ENCODE measurements around the gene LRP2BP.
"Not testable (repeated sequence)": the region's sequence is repeated elsewhere in the genome, so short reads cannot be mapped to it uniquely, and the experiment has no call there.

LRP2BP gene

DNA sequence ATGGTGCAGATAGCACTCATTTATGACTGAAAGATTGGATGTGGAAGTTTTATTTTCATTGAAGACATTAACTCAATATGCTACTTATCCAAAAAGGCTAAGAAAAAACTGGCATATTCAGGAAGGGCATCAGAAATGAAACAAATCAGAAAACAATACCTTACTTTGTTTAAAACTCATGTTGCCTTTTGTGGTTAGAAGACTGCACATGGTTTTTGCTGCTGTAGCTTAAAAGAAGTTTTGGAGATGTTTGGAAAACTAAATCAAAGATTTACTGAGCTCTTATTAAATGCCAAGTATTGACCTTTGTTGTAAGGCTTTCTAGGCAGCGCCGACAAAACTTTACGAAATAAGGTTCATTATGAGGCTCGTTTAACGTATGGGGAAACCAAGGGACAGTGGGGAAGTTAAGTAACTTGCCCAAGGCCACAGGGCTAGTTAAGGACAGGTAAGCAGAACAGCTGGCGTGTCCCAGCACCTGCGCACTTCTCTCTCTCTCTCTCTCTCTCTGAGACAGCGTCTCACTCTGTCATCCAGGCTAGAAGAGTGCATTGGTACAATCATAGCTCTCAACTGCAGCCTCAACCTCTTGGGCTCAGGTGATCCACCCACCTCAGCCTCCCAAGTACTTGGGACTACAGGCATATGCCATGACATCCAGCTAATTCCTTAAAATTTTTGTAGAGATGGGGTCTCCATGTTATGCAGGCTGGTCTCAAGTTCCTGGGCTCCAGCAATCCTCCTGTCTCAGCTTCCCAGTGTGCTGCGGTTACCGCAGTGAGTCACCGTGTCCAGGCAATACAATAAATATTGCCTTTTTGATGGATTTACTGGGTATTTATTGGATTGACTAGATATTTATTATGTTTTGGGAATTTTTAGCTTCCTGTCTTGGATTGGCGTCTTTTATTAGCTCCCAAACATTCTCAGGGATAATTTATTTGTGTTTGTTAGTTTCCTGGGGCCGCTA, 16.1 kb downstream of the LRP2BP start:
- Histone ChIP-seq H3K9me3 (ENCODE audit: control insufficient read depth, low read length) (no peaks in the 10 kb centered on the region), H3K4me3 (ENCODE audit: extremely low read depth, insufficient read depth, low read length, poor library complexity, severe bottlenecking) (no peak overlapping the region), H3K4me1 (ENCODE audit: control insufficient read depth, insufficient read depth, low read length, poor library complexity, severe bottlenecking) (no peaks in the 10 kb centered on the region), H3K27ac (ENCODE audit: low read depth, low read length, severe bottlenecking) (no peak overlapping the region), H3K36me3 (ENCODE audit: control insufficient read depth, insufficient read depth, low read length) (peaks cover 5% of the 10 kb centered on the region)
- WGBS, 2 experiments (ENCODE audit: insufficient coverage in 2 of 2), result 92 to 96% methylated on average over 10 of the region's 13 CpGs

DNA sequence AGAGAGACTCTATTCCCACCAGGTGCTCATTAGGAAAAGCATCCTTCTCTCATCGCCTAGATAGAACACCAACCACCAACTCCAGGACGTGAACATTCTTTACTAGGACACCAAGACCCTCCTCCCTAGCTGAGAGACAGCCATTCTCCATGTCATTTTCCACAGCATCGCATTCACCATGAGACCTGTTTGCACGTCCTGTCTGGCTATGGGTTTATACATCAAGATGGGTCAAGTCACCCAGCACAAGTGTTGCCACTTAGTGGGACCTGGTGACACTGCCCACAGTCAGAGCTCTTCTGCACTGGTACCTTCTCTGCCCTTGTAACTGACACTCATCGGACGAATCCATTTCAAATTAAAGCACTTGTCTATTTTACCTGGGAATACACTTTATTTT, 17.5 kb downstream of the LRP2BP start:
- 94 to 96% methylated on average over 4 of the region's 6 CpGs for WGBS, 2 experiments (ENCODE audit: insufficient coverage in 2 of 2)
- Histone ChIP-seq H3K9me3 (ENCODE audit: control insufficient read depth, low read length) (no peaks in the 10 kb centered on the region), H3K27ac (ENCODE audit: low read depth, low read length, severe bottlenecking) (no peak overlapping the region), H3K4me3 (ENCODE audit: extremely low read depth, insufficient read depth, low read length, poor library complexity, severe bottlenecking) (no peak overlapping the region), H3K36me3 (ENCODE audit: control insufficient read depth, insufficient read depth, low read length) (peaks cover 5% of the 10 kb centered on the region), H3K4me1 (ENCODE audit: control insufficient read depth, insufficient read depth, low read length, poor library complexity, severe bottlenecking) (no peaks in the 10 kb centered on the region)

DNA sequence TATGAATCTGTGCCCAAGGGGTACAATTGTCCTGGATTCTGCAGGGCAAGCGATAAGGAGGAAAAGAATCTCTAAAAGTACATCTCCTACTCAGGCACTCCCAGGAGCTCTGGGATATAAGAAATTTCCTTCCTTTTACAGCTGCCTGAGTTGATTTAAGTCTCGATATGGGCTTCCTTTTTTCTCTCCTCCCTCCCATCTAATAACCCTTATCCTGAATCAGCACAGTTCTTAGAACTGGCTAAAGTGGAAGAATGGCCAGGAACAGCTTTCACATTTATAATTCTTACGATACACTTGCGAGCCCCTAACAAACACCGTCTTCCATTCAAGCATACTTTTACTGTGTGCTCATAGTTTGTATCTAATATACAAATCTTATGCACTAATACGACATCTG, 21.2 kb downstream of the LRP2BP start:
- H3K4me1 ChIP-seq (ENCODE audit: control insufficient read depth, insufficient read depth, low read length, poor library complexity, severe bottlenecking), result no peaks in the 10 kb centered on the region
- H3K4me3 ChIP-seq (ENCODE audit: extremely low read depth, insufficient read depth, low read length, poor library complexity, severe bottlenecking), result no peak overlapping the region
- peaks cover 16% of the 10 kb centered on the region for H3K36me3 ChIP-seq (ENCODE audit: control insufficient read depth, insufficient read depth, low read length)
- H3K9me3 ChIP-seq (ENCODE audit: control insufficient read depth, low read length), result no peaks in the 10 kb centered on the region
- 100% methylated on average over 1 to 2 of the region's 6 CpGs for WGBS, 2 experiments (ENCODE audit: insufficient coverage in 2 of 2)
- H3K27ac ChIP-seq (ENCODE audit: low read depth, low read length, severe bottlenecking), result no peak overlapping the region

GRCh38 chr4:185374027-185374426, 21.7 kb downstream of the LRP2BP start:
- Histone ChIP-seq H3K27ac (ENCODE audit: low read depth, low read length, severe bottlenecking) (no peak overlapping the region), H3K4me1 (ENCODE audit: control insufficient read depth, insufficient read depth, low read length, poor library complexity, severe bottlenecking) (no peaks in the 10 kb centered on the region), H3K36me3 (ENCODE audit: control insufficient read depth, insufficient read depth, low read length) (peaks cover 16% of the 10 kb centered on the region), H3K9me3 (ENCODE audit: control insufficient read depth, low read length) (no peaks in the 10 kb centered on the region), H3K4me3 (ENCODE audit: extremely low read depth, insufficient read depth, low read length, poor library complexity, severe bottlenecking) (no peak overlapping the region)
- WGBS, 2 experiments (ENCODE audit: insufficient coverage in 2 of 2), result 93 to 98% methylated on average over 4 to 5 of the region's 7 CpGs

DNA sequence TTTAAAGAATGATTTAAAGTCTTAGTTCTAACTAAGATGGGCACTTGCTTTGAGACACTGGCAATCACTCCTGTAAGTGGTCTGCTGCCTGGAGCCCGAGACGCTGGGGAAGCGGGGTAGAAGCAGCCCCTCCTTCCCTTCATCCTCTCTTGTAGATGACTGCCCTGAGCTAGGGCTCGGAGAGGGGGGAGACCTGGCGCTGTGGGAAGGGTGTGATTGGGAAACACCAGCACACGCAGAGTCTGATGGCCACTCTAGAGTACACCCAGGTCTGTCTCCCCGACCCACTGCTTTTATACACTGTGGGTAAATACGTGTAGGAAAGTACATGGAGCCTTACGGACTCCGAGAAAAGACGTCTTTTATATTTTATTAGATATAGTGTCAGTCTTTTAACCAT, 24.0 kb downstream of the LRP2BP start:
- 85 to 100% methylated on average over 2 to 3 of the region's 11 CpGs for WGBS, 2 experiments (ENCODE audit: insufficient coverage in 2 of 2)
- Histone ChIP-seq H3K4me1 (ENCODE audit: control insufficient read depth, insufficient read depth, low read length, poor library complexity, severe bottlenecking) (no peaks in the 10 kb centered on the region), H3K4me3 (ENCODE audit: extremely low read depth, insufficient read depth, low read length, poor library complexity, severe bottlenecking) (no peak overlapping the region), H3K9me3 (ENCODE audit: control insufficient read depth, low read length) (no peaks in the 10 kb centered on the region), H3K27ac (ENCODE audit: low read depth, low read length, severe bottlenecking) (no peak overlapping the region), H3K36me3 (ENCODE audit: control insufficient read depth, insufficient read depth, low read length) (peaks cover 11% of the 10 kb centered on the region)

DNA sequence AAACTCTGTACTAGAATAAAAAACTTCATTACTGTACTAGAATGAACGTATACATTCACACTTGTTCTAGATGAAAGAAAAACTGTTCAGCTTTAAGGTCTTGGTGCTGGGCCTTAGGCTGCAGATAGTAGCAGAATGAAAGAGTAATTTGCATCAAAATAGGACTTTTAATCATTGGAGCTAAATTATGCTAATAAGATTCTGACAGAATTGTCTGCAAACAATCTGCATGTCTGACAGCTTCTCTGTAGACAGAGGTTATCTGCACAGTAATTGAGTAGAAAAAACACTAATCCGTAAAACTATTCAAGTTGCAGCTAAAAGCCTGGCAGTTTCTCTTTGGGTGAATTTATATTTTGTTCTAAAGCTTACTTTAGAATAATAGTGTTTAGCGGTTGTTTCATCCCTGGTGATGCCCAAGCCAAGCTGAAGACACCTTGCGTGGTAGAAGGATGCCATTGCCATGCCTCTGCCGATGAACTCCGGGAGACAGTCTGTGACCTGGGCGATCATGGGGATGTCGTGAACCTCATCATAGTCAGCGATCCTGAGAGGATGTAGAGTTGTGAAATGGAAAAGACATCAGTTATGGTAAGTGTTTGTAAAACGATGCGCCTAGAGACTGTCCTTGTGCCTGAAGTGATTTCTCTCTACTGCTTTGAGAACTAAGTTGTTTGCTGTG, 25.3 kb downstream of the LRP2BP start:
- Histone ChIP-seq H3K4me3 (ENCODE audit: extremely low read depth, insufficient read depth, low read length, poor library complexity, severe bottlenecking) (no peak overlapping the region), H3K9me3 (ENCODE audit: control insufficient read depth, low read length) (no peaks in the 10 kb centered on the region), H3K36me3 (ENCODE audit: control insufficient read depth, insufficient read depth, low read length) (peaks cover 11% of the 10 kb centered on the region), H3K27ac (ENCODE audit: low read depth, low read length, severe bottlenecking) (no peak overlapping the region), H3K4me1 (ENCODE audit: control insufficient read depth, insufficient read depth, low read length, poor library complexity, severe bottlenecking) (no peaks in the 10 kb centered on the region)
- 90 to 97% methylated on average over 9 of the region's 11 CpGs for WGBS, 2 experiments (ENCODE audit: insufficient coverage in 2 of 2)

DNA sequence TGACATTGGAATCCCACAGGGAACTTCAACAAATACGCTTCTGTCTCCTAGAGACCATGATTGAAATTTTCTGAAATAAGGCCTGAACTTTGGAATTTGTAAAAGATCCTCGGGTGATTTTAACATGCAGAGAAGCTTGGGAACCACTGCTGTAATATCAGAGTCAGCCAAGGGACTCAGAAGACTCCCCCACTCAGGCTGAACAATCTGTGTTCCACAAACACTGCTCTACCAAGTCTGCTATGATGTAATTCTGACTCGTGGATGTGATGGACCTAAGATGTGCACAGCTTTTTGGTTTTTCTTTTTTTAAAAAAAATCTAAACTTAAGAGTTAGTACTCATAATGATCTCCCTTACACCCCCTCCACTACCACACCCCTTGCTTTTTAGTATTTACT, 26.0 kb downstream of the LRP2BP start:
- Histone ChIP-seq H3K4me1 (ENCODE audit: control insufficient read depth, insufficient read depth, low read length, poor library complexity, severe bottlenecking) (no peaks in the 10 kb centered on the region), H3K4me3 (ENCODE audit: extremely low read depth, insufficient read depth, low read length, poor library complexity, severe bottlenecking) (no peak overlapping the region), H3K9me3 (ENCODE audit: control insufficient read depth, low read length) (no peaks in the 10 kb centered on the region), H3K36me3 (ENCODE audit: control insufficient read depth, insufficient read depth, low read length) (peaks cover 11% of the 10 kb centered on the region), H3K27ac (ENCODE audit: low read depth, low read length, severe bottlenecking) (no peak overlapping the region)
- 88 to 91% methylated on average over 1 to 2 of the region's 3 CpGs for WGBS, 2 experiments (ENCODE audit: insufficient coverage in 2 of 2)

DNA sequence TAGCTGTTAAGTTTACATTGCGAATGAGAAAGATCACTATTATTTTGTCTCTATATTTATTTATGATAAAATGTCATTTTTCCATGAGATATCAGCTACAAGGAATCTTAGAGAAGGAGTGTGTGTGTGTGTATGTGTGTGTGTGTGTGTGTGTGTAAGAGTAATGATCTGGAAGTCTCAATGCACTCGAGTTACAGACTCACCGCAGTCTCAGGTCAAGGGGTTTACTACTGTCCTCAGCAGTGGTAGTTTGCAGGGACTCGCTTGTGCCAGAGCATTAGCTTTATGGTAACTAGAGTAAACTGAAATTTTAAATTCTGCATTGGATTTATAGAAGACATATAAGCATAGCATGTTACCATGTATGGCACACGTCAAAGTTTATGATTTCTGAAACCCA, 30.8 kb downstream of the LRP2BP start:
- no peak overlapping the region for H3K4me3 ChIP-seq (ENCODE audit: extremely low read depth, insufficient read depth, low read length, poor library complexity, severe bottlenecking)
- no peak overlapping the region for H3K27ac ChIP-seq (ENCODE audit: low read depth, low read length, severe bottlenecking)
- H3K4me1 ChIP-seq (ENCODE audit: control insufficient read depth, insufficient read depth, low read length, poor library complexity, severe bottlenecking), result peaks cover under 1% of the 10 kb centered on the region
- H3K9me3 ChIP-seq (ENCODE audit: control insufficient read depth, low read length), result no peaks in the 10 kb centered on the region
- H3K36me3 ChIP-seq (ENCODE audit: control insufficient read depth, insufficient read depth, low read length), result peaks cover 10% of the 10 kb centered on the region
- 67 to 92% methylated on average over 1 to 2 of the region's 5 CpGs for WGBS, 2 experiments (ENCODE audit: insufficient coverage in 2 of 2)

GRCh38 chr4:185363251-185363650, 32.5 kb downstream of the LRP2BP start:
- WGBS, 2 experiments (ENCODE audit: insufficient coverage in 2 of 2), result no CpG with 5 or more reads among the region's 3 CpGs

DNA sequence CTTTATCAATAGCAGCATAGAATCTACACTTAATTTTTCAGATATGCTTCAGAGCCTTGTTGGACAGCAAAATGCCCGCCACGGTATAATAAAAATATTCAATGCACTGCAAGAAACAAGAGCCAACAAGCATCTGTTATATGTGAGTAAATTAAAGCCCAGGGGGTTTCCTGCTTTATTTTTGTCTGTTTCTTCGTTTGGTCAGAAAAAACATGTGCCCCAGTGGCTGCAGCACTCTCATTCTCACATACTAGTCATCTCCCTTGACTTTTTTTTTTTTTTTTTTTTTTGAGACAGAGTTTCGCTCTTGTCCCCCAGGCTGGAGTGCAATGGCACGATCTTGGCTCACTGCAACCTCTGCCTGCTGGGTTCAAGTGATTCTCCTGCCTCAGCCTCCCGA, 33.2 kb downstream of the LRP2BP start:
- H3K4me3 ChIP-seq (ENCODE audit: extremely low read depth, insufficient read depth, low read length, poor library complexity, severe bottlenecking); H3K4me1 ChIP-seq (ENCODE audit: control insufficient read depth, insufficient read depth, low read length, poor library complexity, severe bottlenecking); H3K36me3 ChIP-seq (ENCODE audit: control insufficient read depth, insufficient read depth, low read length); H3K27ac ChIP-seq (ENCODE audit: low read depth, low read length, severe bottlenecking); H3K9me3 ChIP-seq (ENCODE audit: control insufficient read depth, low read length): not testable (repeated sequence)
- WGBS, 2 experiments (ENCODE audit: insufficient coverage in 2 of 2), result 83% methylated on average over 1 of the region's 6 CpGs; no CpG with 5 or more reads in 1 of the 2 experiments

More at GRCh38 chr4:185363251-185363650, 32.5 kb downstream of the LRP2BP start:
- peaks cover 10% of the 10 kb centered on the region for H3K36me3 ChIP-seq (ENCODE audit: control insufficient read depth, insufficient read depth, low read length)
- H3K4me1 ChIP-seq (ENCODE audit: control insufficient read depth, insufficient read depth, low read length, poor library complexity, severe bottlenecking), result peaks cover 7% of the 10 kb centered on the region
- no peak overlapping the region for H3K4me3 ChIP-seq (ENCODE audit: extremely low read depth, insufficient read depth, low read length, poor library complexity, severe bottlenecking)
- H3K27ac ChIP-seq (ENCODE audit: low read depth, low read length, severe bottlenecking), result no peak overlapping the region
- H3K9me3 ChIP-seq (ENCODE audit: control insufficient read depth, low read length), result no peaks in the 10 kb centered on the region

GRCh38 chr4:185361872-185362271, 33.9 kb downstream of the LRP2BP start:
- WGBS, 2 experiments (ENCODE audit: insufficient coverage in 2 of 2), result 94 to 95% methylated on average over 3 of the region's 3 CpGs

More at GRCh38 chr4:185361872-185362271, 33.9 kb downstream of the LRP2BP start:
- peaks cover 7% of the 10 kb centered on the region for H3K4me1 ChIP-seq (ENCODE audit: control insufficient read depth, insufficient read depth, low read length, poor library complexity, severe bottlenecking)
- no peak overlapping the region for H3K4me3 ChIP-seq (ENCODE audit: extremely low read depth, insufficient read depth, low read length, poor library complexity, severe bottlenecking)
- H3K36me3 ChIP-seq (ENCODE audit: control insufficient read depth, insufficient read depth, low read length), result peaks cover 10% of the 10 kb centered on the region
- H3K9me3 ChIP-seq (ENCODE audit: control insufficient read depth, low read length), result no peaks in the 10 kb centered on the region
- H3K27ac ChIP-seq (ENCODE audit: low read depth, low read length, severe bottlenecking), result no peak overlapping the region

Measured in mesodermal cell (in vitro differentiated cells).